LNCaP clone FGC (cell line): ENCODE results near the gene SVOP.

Experiments
- DNase-seq: peaks from one replicate; pipeline ENCODE4 v3.0.0-alpha.2; 2011; ENCODE audit warnings: low read depth
- H3K4me3 ChIP-seq: 2 replicates; pipeline ENCODE4 v1.5.1; 2011; ENCODE audit warnings: mild to moderate bottlenecking, low read depth, low read length, control low read depth
- TF ChIP-seq, protein P1 (sequence below): IDR thresholded peaks from 2 replicates; pipeline ENCODE4 v1.5.1; 2012; ENCODE audit warnings: mild to moderate bottlenecking; ENCODE audit not compliant: control insufficient read depth, insufficient read depth; ENCODE audit errors: extremely low read depth

The SVOP gene

DNA sequence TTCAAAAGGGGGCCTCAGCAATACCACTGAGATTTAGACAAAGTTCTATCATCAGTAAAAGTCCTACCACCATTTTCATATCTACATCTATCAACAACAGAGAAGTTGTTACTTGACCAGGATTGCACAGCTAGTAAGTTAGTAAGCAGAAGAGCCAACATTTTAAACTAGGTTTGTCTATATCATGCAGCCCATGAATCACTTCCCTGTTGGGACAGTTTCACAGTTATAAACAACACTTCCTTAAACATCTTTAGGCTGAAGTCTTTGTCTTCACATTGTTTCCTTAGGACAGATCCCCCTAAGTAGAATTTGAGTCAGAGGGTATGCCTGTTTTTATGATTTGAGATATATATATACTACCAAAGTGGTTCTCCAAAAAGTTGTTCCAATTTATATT, 72.5 kb downstream of the SVOP start:
- TF ChIP-seq, protein P1, sequence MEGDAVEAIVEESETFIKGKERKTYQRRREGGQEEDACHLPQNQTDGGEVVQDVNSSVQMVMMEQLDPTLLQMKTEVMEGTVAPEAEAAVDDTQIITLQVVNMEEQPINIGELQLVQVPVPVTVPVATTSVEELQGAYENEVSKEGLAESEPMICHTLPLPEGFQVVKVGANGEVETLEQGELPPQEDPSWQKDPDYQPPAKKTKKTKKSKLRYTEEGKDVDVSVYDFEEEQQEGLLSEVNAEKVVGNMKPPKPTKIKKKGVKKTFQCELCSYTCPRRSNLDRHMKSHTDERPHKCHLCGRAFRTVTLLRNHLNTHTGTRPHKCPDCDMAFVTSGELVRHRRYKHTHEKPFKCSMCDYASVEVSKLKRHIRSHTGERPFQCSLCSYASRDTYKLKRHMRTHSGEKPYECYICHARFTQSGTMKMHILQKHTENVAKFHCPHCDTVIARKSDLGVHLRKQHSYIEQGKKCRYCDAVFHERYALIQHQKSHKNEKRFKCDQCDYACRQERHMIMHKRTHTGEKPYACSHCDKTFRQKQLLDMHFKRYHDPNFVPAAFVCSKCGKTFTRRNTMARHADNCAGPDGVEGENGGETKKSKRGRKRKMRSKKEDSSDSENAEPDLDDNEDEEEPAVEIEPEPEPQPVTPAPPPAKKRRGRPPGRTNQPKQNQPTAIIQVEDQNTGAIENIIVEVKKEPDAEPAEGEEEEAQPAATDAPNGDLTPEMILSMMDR, result no peak
- no peak for DNase-seq
- no peak overlapping the region for H3K4me3 ChIP-seq

DNA sequence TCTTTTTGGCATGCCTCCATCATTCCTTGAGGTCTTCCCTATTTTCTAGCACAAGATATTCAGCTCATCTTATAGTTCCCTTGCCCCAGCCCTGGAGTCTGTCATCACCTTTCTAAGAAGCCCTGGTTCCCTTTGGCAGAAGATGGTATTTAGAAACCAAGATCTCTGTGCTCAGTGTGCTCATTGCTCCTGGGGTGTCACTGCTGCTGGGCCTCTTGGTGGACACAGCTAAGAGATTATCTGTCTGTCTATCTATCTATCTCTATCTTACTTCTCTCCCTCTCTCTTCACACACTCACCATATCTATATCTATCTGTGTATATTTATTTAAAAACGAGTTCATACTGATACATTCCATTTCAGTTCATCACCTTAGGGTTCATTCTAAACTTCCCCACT, 73.8 kb downstream of the SVOP start:
- TF ChIP-seq, protein P1, result no peak
- DNase-seq, result no peak
- no peak overlapping the region for H3K4me3 ChIP-seq

DNA sequence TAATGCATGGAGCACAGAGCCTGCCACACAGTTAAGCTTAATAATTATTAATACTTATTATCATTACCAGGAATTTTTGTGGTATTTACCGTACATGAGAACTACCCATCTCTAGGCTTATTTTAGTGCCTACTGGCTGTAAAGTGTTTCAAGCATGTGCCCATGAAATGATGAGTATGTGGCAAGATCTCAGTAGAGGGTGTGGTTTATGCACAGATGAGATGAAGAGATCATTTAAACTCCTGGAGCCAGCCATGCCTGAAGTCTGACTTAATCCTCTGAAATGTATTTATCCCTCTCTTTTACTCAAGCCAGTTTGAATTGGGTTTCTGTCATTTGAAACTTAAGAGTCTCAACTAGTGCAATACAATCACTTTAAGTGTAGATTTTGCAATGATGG, 80.7 kb downstream of the SVOP start:
- H3K4me3 ChIP-seq, result no peak overlapping the region
- DNase-seq, result no peak
- TF ChIP-seq, protein P1, result no peak

DNA sequence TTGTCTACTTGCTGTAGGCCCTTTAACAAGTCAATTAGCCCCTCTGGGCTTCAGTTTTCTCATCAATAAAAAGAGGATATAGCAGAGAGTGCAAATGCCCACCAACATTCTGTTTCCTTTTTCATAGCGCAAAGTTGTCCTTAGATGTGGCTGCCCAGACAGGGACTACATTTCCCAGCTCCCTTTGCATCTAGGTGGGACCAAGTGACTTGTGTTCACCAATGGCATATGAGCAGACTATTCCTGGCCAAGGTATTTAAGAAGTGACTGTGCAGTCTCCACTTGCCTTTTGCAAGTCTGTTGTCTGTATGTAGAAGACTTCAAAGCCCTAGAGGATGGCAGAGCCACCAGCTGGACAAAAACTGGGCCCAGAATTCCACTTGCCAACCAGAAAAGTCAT, 81.3 kb downstream of the SVOP start:
- no peak overlapping the region for H3K4me3 ChIP-seq
- DNase-seq, result peak; percentile 26
- TF ChIP-seq, protein P1, result no peak

DNA sequence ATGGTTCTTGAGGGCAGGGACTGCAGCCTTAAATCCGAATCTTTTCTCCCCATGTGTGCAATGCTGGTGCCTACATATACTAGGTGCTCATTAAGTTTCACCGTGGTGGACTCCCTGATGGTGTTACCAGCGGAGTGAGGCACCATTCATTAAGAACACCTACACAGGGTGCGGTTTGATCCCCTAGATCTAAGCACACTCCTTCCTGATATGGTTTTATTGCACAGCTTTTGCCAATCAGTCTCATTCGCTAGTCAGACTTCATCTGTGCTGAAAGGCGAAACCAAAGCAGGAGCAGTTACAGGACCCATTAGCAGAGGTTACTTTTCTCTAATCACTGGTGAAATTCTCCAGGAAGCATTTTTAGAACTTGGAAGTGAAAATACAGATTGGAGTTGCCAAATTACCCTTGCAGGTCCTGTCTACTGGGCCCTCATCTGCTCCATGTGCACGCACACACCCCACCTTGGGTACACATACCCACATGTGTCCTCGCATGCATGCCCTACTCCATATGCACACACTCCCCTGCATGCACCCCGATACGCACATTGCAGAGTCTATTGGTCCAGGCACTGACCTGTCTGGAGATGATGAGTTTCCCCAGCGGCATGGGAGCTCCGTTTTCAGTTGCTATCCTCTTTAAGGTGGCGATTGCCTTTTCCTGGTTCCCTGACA, 82.5 kb downstream of the SVOP start:
- H3K4me3 ChIP-seq, result no peak overlapping the region
- no peak for DNase-seq
- TF ChIP-seq, protein P1, result no peak

DNA sequence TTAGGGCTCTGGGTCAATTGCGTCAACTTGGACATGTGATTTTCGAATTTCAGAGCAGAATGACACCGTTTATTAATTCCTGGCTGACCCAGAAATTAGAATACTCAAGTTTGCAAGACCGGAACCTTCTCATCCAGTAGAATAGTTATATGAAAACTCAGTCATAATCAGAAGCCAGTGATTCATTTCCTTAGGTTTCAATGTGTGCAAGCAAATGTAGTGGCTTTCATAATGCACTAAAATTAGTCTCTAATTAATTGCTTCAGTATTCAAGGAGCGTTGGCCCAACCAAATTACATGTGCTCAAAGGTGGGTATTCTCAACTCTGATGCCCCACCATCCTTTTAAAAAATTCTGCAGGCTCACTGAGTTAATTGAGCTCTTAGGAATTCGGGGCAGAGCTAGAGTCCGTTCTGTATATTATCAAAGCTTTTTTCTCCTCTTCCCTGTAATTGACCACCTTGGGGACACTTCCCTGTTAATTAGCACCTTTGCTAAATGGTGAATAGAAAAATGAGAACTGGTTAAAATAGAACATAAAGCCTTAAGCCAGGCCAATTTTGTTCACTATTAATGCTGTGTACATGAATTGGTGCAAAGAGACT, 85.6 kb downstream of the SVOP start:
- TF ChIP-seq, protein P1, result no peak
- no peak for DNase-seq
- H3K4me3 ChIP-seq, result no peak overlapping the region

DNA sequence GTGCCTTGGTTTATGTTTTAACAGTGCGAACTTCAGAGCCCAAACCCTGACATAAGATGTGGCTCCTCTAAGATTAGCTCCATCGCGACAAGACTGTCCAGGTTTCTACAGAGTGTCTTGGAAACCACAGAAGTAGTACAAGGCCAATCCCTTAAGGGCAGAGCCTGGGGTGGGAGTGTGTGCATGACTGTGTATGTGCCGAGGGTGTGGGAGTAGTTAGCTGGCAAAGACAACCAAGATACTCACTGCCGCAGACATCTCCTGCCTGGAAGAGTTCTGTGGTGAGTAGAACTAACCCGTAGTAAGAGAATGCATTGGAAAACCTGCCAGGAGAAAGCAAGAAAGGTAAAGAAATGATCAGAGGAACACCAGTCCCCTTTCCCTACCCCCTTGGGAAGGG, 86.9 kb downstream of the SVOP start:
- H3K4me3 ChIP-seq, result no peak overlapping the region
- TF ChIP-seq, protein P1, result no peak
- no peak for DNase-seq
